HL-60/S4 (cell line): ENCODE data around the gene SPDYE11.
"Not testable (repeated sequence)": the region's sequence is repeated elsewhere in the genome, so short reads cannot be mapped to it uniquely, and the experiment has no call there.

ENCODE experiments used
- in situ Hi-C: fragments of 300-500 bp; cut with MboI; formaldehyde crosslinking; loops from 2 replicates; pipeline ENCODE4 v1.14.3; 2022; ENCODE audit warnings: low sequenced_read_pairs

Gene SPDYE11, protein sequence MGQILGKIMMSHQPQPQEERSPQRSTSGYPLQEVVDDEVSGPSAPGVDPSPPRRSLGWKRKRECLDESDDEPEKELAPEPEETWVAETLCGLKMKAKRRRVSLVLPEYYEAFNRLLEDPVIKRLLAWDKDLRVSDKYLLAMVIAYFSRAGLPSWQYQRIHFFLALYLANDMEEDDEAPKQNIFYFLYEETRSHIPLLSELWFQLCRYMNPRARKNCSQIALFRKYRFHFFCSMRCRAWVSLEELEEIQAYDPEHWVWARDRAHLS

DNA sequence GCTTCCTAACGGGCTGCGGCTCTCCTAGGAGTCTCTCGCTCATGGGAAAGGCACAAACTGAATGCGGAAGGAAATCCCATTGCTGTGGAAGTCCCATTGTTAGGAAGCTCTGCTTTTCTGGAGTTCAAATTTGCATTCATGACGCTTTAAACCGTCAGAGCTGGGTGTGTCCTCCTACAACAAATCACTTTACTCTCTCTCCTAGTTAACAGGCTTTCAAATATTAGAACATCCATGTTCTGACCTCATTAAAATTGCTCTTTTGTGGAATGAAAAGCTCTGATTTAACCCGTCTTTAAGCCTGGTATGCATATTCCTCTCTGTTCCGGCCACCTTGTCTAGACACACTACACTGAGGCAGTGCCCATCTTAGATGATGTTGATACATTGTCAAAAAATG is at the start of gene SPDYE11:
Gene SPDYE11, minus strand, starts transcription at position 101 of the 400 bp plus-strand sequence. CDS start 1,800 bp downstream, outside the sequence.
- in situ Hi-C loops, result not testable (repeated sequence)

DNA sequence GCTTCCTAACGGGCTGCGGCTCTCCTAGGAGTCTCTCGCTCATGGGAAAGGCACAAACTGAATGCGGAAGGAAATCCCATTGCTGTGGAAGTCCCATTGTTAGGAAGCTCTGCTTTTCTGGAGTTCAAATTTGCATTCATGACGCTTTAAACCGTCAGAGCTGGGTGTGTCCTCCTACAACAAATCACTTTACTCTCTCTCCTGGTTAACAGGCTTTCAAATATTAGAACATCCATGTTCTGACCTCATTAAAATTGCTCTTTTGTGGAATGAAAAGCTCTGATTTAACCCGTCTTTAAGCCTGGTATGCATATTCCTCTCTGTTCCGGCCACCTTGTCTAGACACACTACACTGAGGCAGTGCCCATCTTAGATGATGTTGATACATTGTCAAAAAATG is 28.2 kb upstream of the SPDYE11 start, which contains the start of gene SPDYE9:
Gene SPDYE9, minus strand, starts transcription at position 101 of the 400 bp plus-strand sequence. CDS start 1,800 bp downstream, outside the sequence.
- in situ Hi-C loops, result not testable (repeated sequence)

GRCh38 chr7:73029666-73030065 is 28.0 kb downstream of the SPDYE11 start, which contains the start of gene SPDYE8:
SPDYE8 (minus strand) TSS chr7:73029766; CDS start chr7:73027966, 1,800 bp downstream.
- in situ Hi-C loops, result not testable (repeated sequence)

- in situ Hi-C loops, result not testable (repeated sequence)
These were observed 51.2 kb downstream of the SPDYE11 start for GRCh38 chr7:73006491-73006890.

GRCh38 chr7:73005693-73006447 is 51.8 kb downstream of the SPDYE11 start:
- in situ Hi-C loops, result not testable (repeated sequence)

- in situ Hi-C loops, result not testable (repeated sequence)
These were observed 52.4 kb downstream of the SPDYE11 start for GRCh38 chr7:73005356-73005692.

DNA sequence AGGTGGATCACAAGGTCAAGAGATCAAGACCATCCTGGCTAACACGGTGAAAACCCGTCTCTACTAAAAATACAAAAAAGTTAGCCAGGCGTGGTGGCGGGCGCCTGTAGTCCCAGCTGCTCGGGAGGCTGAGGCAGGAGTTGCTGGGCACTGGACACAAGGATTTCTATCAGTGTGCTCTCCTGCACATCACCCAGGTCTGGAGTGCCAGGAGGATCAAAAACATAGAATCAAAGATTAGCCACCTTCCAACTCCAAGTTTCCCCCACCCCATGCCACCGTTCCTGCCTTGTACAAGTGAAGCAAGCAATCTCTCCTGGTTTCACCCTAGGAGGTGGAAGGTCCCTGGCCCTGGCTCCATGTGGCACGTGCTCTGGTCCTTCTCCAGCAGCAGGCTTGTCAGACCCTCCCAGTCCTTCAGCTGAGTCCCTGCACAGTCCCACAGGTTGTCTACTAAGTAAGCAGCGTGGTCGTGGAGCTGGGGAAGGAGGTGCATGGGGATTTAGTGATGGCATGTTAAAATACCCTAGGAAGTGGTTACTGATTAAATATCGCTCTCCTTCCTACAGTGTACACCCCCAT is 59.7 kb downstream of the SPDYE11 start:
- in situ Hi-C loops, result not testable (repeated sequence)
